Type B pancreatic cell (in vitro differentiated cells): ENCODE results near the gene CST7. TPM values are rescaled to one million over a fixed set of nuclear protein-coding genes. Genes with fewer than 3 reads are reported as not detected.
A peak's percentile ranks its signal among the peaks of the same experiment; 100 is the strongest.

Experiments
- DNase-seq: peaks from one replicate; pipeline ENCODE4 v3.0.0; 2021; ENCODE audit warnings: mixed read lengths; ENCODE audit not compliant: unreplicated experiment; ENCODE audit errors: extremely low spot score
- H3K27ac Mint-ChIP-seq: 2 replicates; pipeline ENCODE4 v1.8.0; 2021; ENCODE audit warnings: mild to moderate bottlenecking, mixed read lengths
- H3K27me3 Mint-ChIP-seq: 2 replicates; pipeline ENCODE4 v1.8.0; 2021; ENCODE audit warnings: mixed read lengths
- H3K36me3 Mint-ChIP-seq: 2 replicates; pipeline ENCODE4 v1.8.0; 2021; ENCODE audit warnings: mixed read lengths
- H3K4me1 Mint-ChIP-seq: one replicate; pipeline ENCODE4 v1.8.0; 2021; ENCODE audit warnings: mixed read lengths; ENCODE audit not compliant: unreplicated experiment
- H3K4me3 Mint-ChIP-seq: 2 replicates; pipeline ENCODE4 v1.8.0; 2021; ENCODE audit warnings: mild to moderate bottlenecking, mixed read lengths
- H3K9me3 Mint-ChIP-seq: 2 replicates; pipeline ENCODE4 v1.8.0; 2021; ENCODE audit warnings: mixed read lengths
- total RNA-seq: library from RNA; stranded (reverse); gene quantifications from 2 replicates; pipeline ENCODE4 v1.2.1, GENCODE V29; 2021; ENCODE audit warnings: low replicate concordance
- TF ChIP-seq, protein P1 (sequence below): fragments of 200-600 bp; sonication (generic); conservative IDR thresholded peaks from 2 replicates; pipeline ENCODE4 v1.5.0; 2021; ENCODE audit warnings: antibody characterized with exemption, mild to moderate bottlenecking

Gene CST7
- total RNA-seq, 1 donor from 2014 or later = not detected

DNA sequence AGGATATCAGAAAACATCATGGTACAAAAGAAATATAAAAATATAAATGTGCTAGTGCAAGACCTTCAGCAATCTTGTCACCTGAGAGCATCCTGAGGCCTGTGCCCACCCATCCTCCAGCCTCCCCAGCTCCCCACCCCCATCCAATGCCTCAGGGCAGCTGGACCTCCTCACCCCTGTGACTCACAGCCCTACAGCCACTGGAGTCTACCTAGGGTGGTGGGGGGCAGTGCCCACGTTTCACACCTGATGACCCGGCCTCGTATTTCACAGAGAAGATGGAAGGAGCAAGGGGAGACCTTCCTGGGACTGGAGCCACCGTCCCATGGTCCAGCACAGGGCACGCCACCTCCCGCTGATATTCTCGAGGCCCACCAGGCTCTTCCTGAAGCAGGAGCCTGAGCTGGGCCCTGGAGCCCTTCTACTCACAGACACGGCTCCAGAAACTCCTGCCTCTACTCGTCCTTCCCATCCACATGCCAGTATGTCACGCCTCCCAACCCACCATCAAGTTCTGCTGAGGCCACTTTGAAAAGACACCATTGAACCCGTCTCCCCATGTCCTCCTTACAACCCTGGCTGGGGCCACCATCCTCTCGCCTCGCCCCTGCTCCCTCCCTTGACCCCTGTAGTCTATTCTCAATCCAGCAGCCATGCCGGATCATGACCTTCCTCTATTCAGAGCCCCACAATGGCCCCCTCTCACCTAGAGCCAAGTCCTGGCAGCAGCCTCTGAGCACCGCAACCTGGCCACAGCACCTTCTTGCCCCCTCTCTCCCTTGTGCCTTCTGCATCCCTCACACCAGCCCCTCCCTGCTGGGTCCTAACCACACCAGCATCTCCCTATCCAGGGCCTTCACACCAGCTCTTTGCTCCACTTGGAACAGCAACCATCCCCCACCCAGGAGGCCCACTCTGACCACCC, 30.2 kb downstream of the CST7 start:
- Mint-ChIP-seq H3K36me3 (peaks cover 74% of the 10 kb centered on the region), H3K27me3 (no peaks in the 10 kb centered on the region), H3K27ac (no peak overlapping the region), H3K4me1 (peaks cover 3% of the 10 kb centered on the region), H3K4me3 (no peak overlapping the region), H3K9me3 (peaks cover 16% of the 10 kb centered on the region)
- TF ChIP-seq, protein P1, sequence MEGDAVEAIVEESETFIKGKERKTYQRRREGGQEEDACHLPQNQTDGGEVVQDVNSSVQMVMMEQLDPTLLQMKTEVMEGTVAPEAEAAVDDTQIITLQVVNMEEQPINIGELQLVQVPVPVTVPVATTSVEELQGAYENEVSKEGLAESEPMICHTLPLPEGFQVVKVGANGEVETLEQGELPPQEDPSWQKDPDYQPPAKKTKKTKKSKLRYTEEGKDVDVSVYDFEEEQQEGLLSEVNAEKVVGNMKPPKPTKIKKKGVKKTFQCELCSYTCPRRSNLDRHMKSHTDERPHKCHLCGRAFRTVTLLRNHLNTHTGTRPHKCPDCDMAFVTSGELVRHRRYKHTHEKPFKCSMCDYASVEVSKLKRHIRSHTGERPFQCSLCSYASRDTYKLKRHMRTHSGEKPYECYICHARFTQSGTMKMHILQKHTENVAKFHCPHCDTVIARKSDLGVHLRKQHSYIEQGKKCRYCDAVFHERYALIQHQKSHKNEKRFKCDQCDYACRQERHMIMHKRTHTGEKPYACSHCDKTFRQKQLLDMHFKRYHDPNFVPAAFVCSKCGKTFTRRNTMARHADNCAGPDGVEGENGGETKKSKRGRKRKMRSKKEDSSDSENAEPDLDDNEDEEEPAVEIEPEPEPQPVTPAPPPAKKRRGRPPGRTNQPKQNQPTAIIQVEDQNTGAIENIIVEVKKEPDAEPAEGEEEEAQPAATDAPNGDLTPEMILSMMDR = no peak
- no peak for DNase-seq

- Mint-ChIP-seq H3K9me3 (peaks cover 16% of the 10 kb centered on the region), H3K27me3 (no peaks in the 10 kb centered on the region), H3K4me3 (no peak overlapping the region), H3K4me1 (peaks cover 4% of the 10 kb centered on the region), H3K36me3 (peaks cover 67% of the 10 kb centered on the region), H3K27ac (no peak overlapping the region)
- no peak for DNase-seq
- TF ChIP-seq, protein P1 = no peak
These were observed 31.4 kb downstream of the CST7 start for GRCh38 chr20:24980291-24981053.

DNA sequence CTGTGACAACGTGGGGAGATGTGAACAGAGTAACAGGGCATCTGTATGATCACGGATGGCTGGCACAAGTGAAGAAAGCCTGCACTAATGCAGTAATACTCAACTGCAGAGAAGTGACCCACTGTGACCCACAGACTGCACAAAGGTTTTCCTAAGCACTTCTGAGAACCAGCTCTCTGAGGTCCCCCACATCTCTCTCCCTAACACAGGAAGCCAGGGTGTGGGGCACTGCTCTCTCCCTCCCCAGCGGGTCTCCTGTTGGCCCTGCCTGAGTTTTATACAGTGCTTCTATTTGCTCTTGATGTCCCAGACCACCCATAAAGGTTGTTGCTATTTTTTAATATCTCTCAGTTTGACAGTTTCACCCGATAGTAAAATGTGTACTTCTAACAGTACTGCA, 32.2 kb downstream of the CST7 start:
- no peak overlapping the region for H3K4me3 Mint-ChIP-seq
- H3K27me3 Mint-ChIP-seq = no peaks in the 10 kb centered on the region
- H3K36me3 Mint-ChIP-seq = peaks cover 59% of the 10 kb centered on the region
- H3K27ac Mint-ChIP-seq = no peak overlapping the region
- peak; percentile 29 for DNase-seq
- TF ChIP-seq, protein P1 = no peak
- H3K4me1 Mint-ChIP-seq = peaks cover 4% of the 10 kb centered on the region
- peaks cover 14% of the 10 kb centered on the region for H3K9me3 Mint-ChIP-seq

GRCh38 chr20:24981790-24982189, 32.7 kb downstream of the CST7 start:
- no peak overlapping the region for H3K4me3 Mint-ChIP-seq
- DNase-seq = peak; percentile 29
- H3K27ac Mint-ChIP-seq = no peak overlapping the region
- H3K27me3 Mint-ChIP-seq = no peaks in the 10 kb centered on the region
- peaks cover 54% of the 10 kb centered on the region for H3K36me3 Mint-ChIP-seq
- TF ChIP-seq, protein P1 = no peak
- peaks cover 10% of the 10 kb centered on the region for H3K9me3 Mint-ChIP-seq
- peaks cover 4% of the 10 kb centered on the region for H3K4me1 Mint-ChIP-seq

DNA sequence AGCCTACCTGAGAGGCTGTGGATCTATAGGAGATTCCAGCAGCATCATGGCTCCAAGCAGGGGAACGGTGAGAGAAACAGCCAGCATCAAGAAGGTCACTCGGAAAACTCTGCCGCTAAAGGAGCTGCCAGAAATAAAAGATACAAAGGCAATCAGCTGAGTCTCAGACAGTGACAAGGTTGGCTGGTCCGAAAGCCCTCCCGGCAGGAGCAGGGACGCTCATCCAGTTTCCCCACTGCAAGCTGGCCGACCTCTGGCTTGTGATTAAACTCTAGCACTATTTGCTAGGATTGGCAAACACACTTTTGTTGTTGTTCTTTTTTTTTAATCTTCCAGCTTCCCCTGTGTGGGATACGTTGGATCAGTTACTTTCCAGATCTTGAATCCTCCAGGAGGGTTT, 34.8 kb downstream of the CST7 start:
- Mint-ChIP-seq H3K4me1 (peaks cover 4% of the 10 kb centered on the region), H3K36me3 (peaks cover 33% of the 10 kb centered on the region), H3K9me3 (peaks cover 8% of the 10 kb centered on the region), H3K4me3 (no peak overlapping the region), H3K27me3 (no peaks in the 10 kb centered on the region), H3K27ac (no peak overlapping the region)
- DNase-seq = peak; percentile 24
- TF ChIP-seq, protein P1 = no peak
